ENCODE results near the gene SLC2A6. TPM values are rescaled to one million over a fixed set of nuclear protein-coding genes. Genes with fewer than 3 reads are reported as not detected.

SLC2A6 gene
- total RNA-seq, 2 experiments from 2014 or later, result 6.3 to 7.1 TPM

DNA sequence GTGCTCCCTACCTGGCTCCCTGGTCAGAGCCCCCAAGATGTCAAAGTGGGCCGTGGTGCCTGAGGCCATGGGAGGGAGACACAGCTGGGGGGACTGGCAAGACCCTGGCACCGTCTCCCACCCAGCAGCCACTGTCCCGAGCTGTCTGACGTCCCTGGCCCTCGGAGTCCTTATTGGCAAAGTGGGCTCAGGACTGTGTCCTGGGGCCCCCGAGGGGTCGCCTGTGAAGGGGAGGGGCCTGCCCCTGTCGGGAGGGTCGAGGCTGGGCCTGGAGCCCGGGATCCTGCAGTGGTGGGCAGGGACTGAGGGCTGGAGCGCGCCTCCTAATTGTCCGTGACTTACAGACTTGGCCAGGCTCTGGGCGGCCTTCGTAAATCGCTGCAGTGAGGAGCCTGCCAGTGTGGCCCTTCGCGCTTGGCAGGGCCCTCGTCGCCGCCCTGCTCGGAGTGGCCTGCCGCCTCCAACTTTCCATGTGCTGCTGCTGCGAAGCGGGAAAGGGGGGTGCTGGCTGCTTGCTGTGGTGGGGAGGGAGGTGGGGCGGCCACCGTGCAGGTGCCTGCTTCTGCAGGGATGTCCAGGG is 32.1 kb upstream of the SLC2A6 start:
- ATAC-seq (ENCODE audit: low read depth), result no peak
- H3K9me3 Mint-ChIP-seq, result no peaks in the 10 kb centered on the region
- POLR2A ChIA-PET, result no interaction called here
- no peaks in the 10 kb centered on the region for H3K27me3 Mint-ChIP-seq
- DNase-seq, result no peak
- peaks cover 8% of the 10 kb centered on the region for H3K4me1 Mint-ChIP-seq
- H3K4me3 Mint-ChIP-seq, result no peak overlapping the region
- no peaks in the 10 kb centered on the region for H3K36me3 Mint-ChIP-seq
- no peak overlapping the region for H3K27ac Mint-ChIP-seq

DNA sequence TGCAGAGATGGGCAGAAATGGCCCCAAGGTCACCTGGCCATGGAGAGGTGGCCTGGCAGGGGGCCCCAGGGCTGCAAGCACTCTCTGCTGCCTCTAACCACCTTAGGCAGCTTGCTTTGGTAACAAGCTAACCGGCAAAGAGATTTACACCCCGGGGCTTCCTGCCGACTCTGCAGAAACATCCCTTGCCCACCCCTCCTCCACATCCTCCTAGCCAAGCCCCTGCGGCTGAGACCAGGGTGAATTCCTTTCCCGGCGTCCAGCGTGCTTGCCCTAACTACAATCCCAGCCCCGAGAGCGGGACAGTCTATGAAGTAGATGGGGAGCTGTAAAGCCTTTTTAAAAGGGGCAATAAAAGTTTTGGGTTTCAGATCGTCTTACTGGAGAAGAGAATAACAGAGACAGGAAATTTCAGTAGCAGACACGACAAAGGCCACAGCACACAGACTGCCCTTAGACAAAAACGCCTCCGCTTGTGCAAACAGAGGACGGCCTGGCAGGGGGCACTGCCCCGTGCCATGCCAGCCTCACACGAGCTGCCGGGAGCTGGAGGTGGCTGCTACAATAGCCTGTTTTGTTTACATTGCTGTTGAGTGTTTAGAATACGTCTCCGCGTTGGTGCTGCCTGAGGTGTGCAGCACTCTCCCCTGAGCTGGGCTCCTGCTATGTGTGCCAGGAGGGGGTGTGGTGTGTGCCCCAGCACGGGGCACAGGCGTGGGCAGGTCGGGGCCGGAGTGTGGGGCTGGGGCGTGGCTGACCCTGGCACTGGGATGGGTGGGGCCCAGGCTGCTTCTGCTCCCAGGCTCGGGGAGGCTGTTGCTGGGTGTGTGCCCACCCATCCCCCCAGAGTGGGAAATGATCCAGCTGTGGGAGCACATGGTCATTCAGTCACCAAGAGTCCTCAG is 30.5 kb upstream of the SLC2A6 start:
- ATAC-seq (ENCODE audit: low read depth), result peak; percentile 73
- Mint-ChIP-seq H3K4me3 (peak overlapping the region; percentile 75), H3K27me3 (no peaks in the 10 kb centered on the region), H3K9me3 (no peaks in the 10 kb centered on the region), H3K36me3 (no peaks in the 10 kb centered on the region), H3K4me1 (peaks cover 8% of the 10 kb centered on the region), H3K27ac (peak overlapping the region; percentile 92)
- POLR2A ChIA-PET, result interaction anchor here (0.9 to 1.2 kb wide), 3 partner anchors 30 to 161 kb away, joined by 3 to 4 read pairs (median 3); partner anchors contain the start of genes MED22, RPL7A and SLC2A6
- DNase-seq, result peak; percentile 55

GRCh38 chr9:133508046-133508445 is 29.1 kb upstream of the SLC2A6 start:
- H3K4me3 Mint-ChIP-seq, result no peak overlapping the region
- H3K4me1 Mint-ChIP-seq, result peaks cover 8% of the 10 kb centered on the region
- DNase-seq (no peak), ATAC-seq (ENCODE audit: low read depth) (no peak)
- no peaks in the 10 kb centered on the region for H3K27me3 Mint-ChIP-seq
- H3K27ac Mint-ChIP-seq, result peak overlapping the region; percentile 30
- no peaks in the 10 kb centered on the region for H3K36me3 Mint-ChIP-seq
- POLR2A ChIA-PET, result no interaction called here
- no peaks in the 10 kb centered on the region for H3K9me3 Mint-ChIP-seq

DNA sequence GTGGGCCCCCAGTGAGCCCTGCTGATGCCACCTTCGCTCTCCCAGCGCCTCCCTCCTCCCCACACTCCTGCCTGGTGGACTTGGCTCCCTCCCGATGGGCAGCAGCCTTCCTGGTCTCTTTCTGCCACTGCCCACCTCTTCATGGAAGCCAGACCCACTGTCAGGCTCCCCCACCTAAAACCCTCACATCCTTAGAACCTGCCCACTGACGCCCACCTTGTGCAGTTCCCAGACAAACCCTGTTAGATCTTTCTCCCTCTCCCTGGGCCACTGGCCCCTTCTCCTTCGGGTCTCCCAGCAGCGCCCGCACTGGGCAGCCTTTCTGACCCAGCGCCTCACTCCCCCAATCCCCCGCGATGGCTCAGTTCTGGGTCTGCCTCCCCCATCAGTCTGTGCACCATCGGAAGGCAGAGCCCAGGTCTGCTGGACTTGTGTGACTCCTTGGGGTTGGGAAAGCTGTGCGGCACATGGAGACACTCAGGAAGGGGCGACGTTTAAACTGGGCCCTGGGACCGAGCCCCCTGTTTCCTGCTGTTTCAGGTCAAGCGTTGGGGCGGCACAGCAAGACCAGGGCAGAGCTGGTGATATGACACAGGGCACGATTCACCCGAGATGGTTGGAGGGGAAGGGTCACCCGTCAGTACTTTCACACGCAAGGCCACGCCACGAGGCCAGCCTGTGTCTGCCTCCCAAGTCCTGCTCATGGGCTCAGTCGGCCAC is 28.5 kb upstream of the SLC2A6 start:
- no peak overlapping the region for H3K27ac Mint-ChIP-seq
- peaks cover 8% of the 10 kb centered on the region for H3K4me1 Mint-ChIP-seq
- POLR2A ChIA-PET, result no interaction called here
- H3K27me3 Mint-ChIP-seq, result peaks cover 3% of the 10 kb centered on the region
- no peak overlapping the region for H3K4me3 Mint-ChIP-seq
- peaks cover 1% of the 10 kb centered on the region for H3K36me3 Mint-ChIP-seq
- H3K9me3 Mint-ChIP-seq, result peaks cover 1% of the 10 kb centered on the region
- no peak for ATAC-seq (ENCODE audit: low read depth)
- DNase-seq, result no peak

- POLR2A ChIA-PET, result no interaction called here
- Mint-ChIP-seq H3K27me3 (peaks cover 7% of the 10 kb centered on the region), H3K4me1 (peaks cover 8% of the 10 kb centered on the region), H3K36me3 (peaks cover 3% of the 10 kb centered on the region), H3K9me3 (peaks cover 6% of the 10 kb centered on the region), H3K4me3 (no peak overlapping the region), H3K27ac (no peak overlapping the region)
- ATAC-seq (ENCODE audit: low read depth), result no peak
- DNase-seq, result no peak
These were observed 27.7 kb upstream of the SLC2A6 start for GRCh38 chr9:133506653-133507038.

DNA sequence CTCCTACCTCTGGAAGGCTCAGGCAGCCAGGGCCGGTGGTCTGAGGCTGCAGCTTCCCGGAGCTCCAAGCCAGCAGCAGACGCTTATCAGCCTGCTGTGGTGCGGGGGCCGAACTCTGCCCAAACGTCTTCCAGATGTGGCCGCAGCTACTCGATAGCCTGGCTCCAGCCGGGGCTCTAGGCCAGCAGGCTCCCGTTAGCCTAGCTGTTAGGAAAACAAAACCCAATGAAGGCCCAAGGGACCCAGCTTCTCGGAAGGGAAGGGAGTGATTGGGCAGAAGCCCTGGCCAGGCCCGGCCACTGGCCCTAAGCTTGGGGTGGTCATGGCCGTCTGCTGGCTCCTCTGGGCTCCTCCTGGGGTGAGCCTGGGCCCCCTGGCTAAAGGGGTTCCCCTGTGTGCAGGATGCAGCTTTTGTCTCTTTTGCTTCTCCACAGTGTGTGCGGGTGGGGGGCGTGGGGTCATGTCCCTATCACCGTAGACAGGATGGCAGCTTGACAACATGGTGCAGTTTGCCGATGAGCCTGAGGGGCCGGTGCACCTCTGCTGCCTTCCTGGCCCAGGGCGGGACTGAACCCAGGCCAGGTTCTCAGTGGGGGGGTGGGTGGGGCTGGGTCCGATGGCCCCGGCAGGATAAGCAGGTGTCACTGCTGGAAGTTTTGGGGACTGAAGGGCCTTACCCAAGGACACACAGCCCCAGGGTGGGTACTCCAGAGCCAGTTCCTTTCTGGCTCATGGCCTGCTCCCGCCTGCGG is 27.2 kb upstream of the SLC2A6 start:
- DNase-seq, result no peak
- Mint-ChIP-seq H3K4me3 (no peak overlapping the region), H3K4me1 (peaks cover 8% of the 10 kb centered on the region), H3K27me3 (peaks cover 7% of the 10 kb centered on the region), H3K27ac (no peak overlapping the region), H3K9me3 (peaks cover 12% of the 10 kb centered on the region), H3K36me3 (peaks cover 3% of the 10 kb centered on the region)
- POLR2A ChIA-PET, result no interaction called here
- no peak for ATAC-seq (ENCODE audit: low read depth)

- POLR2A ChIA-PET, result no interaction called here
- peaks cover 12% of the 10 kb centered on the region for H3K9me3 Mint-ChIP-seq
- peaks cover 7% of the 10 kb centered on the region for H3K27me3 Mint-ChIP-seq
- peaks cover 3% of the 10 kb centered on the region for H3K36me3 Mint-ChIP-seq
- no peak overlapping the region for H3K4me3 Mint-ChIP-seq
- DNase-seq, result no peak
- H3K27ac Mint-ChIP-seq, result no peak overlapping the region
- ATAC-seq (ENCODE audit: low read depth), result no peak
- H3K4me1 Mint-ChIP-seq, result peaks cover 8% of the 10 kb centered on the region
These were observed 26.4 kb upstream of the SLC2A6 start for GRCh38 chr9:133505186-133505830.

- DNase-seq, result no peak
- POLR2A ChIA-PET, result no interaction called here
- no peak for ATAC-seq (ENCODE audit: low read depth)
- H3K9me3 Mint-ChIP-seq, result peaks cover 12% of the 10 kb centered on the region
- peaks cover 3% of the 10 kb centered on the region for H3K36me3 Mint-ChIP-seq
- H3K27me3 Mint-ChIP-seq, result peaks cover 7% of the 10 kb centered on the region
- H3K27ac Mint-ChIP-seq, result no peak overlapping the region
- H3K4me3 Mint-ChIP-seq, result no peak overlapping the region
- H3K4me1 Mint-ChIP-seq, result no peaks in the 10 kb centered on the region
These were observed 23.2 kb upstream of the SLC2A6 start for GRCh38 chr9:133502112-133502511.

DNA sequence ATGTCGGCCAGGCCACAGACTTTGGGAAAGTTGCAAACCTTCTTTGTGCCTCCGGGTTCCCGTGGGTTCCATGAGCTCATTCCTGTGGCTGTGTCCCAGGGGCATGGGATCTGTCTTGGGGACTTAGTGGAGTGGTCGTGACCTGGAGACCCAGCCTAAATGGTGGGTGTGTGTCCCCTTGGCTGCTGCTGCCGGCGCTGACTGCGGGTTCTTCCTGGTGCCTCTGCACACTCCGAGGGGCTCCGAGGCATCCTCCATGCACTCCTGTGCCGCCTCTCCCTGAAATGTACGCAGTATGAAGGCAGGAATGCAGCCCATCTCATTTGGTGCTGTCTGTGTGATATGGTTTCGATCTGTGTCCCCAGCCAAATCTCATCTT is 21.0 kb upstream of the SLC2A6 start:
- Mint-ChIP-seq H3K4me3 (no peak overlapping the region), H3K4me1 (no peaks in the 10 kb centered on the region), H3K27ac (no peak overlapping the region), H3K9me3 (peaks cover 12% of the 10 kb centered on the region), H3K27me3 (peaks cover 7% of the 10 kb centered on the region), H3K36me3 (peaks cover 3% of the 10 kb centered on the region)
- DNase-seq (no peak), ATAC-seq (ENCODE audit: low read depth) (no peak)
- POLR2A ChIA-PET, result no interaction called here

DNA sequence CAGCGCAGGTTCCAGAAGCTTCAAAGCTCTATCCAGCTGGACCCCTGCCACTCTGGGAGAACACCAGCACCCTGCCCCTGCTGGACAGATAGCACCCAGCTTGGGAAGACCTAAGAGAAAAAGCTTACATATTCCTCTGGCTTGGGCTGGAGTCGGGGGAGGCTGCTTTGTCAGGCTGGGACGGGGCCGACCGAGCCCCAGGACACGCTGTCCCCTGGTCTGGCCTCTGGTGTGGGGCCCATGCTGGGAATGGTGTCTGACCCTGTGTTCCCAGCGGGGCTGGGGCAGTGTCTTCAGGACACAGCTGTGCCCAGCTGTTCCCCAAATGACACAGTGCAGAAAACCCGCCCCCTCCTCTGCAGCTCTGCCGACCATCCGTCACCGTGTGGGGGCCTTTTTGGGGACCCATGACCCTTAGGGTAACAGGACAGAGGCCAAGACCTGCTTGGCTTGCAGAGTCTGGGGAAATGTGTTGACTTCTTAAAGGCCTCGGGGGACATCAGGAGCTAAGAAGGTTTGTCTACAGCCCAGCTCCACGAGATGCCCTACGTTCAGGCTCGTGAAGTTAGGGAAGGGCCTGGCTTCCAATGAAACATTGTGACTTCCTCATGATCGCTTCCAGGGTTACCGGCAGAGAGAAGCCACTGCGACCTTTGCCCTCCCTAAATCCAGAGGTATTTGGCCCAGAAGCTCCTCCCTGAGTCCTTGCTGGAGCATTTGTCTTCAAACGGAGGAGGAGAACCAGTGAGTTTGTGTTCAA is 20.4 kb upstream of the SLC2A6 start:
- no peak overlapping the region for H3K27ac Mint-ChIP-seq
- no peak overlapping the region for H3K4me3 Mint-ChIP-seq
- ATAC-seq (ENCODE audit: low read depth) (no peak), DNase-seq (no peak)
- peaks cover 3% of the 10 kb centered on the region for H3K36me3 Mint-ChIP-seq
- H3K9me3 Mint-ChIP-seq, result peaks cover 12% of the 10 kb centered on the region
- H3K4me1 Mint-ChIP-seq, result no peaks in the 10 kb centered on the region
- H3K27me3 Mint-ChIP-seq, result peaks cover 7% of the 10 kb centered on the region
- POLR2A ChIA-PET, result no interaction called here

- Mint-ChIP-seq H3K36me3 (no peaks in the 10 kb centered on the region), H3K9me3 (peaks cover 9% of the 10 kb centered on the region), H3K4me1 (no peaks in the 10 kb centered on the region), H3K27me3 (peaks cover under 1% of the 10 kb centered on the region), H3K27ac (no peak overlapping the region), H3K4me3 (no peak overlapping the region)
- POLR2A ChIA-PET, result no interaction called here
- DNase-seq (no peak), ATAC-seq (ENCODE audit: low read depth) (no peak)
These were observed 18.3 kb upstream of the SLC2A6 start for GRCh38 chr9:133496861-133497842.
